Measurements from ENCODE around the gene CSGALNACT2.

GRCh38 chr10:43137717-43138020 is 576 bp upstream of the CSGALNACT2 start:
- TF ChIP-seq TAF1 (IDR thresholded peaks at IDR 0.05; ENCODE audit: control insufficient read depth, extremely low read depth, insufficient read depth, low read length, severe bottlenecking) (no peak), PRMT5 (CRISPR knock-in tag; IDR thresholded peaks at IDR 0.05) (no peak), BACH1 (tag; IDR thresholded peaks at IDR 0.05) (no peak), TCF7 (IDR thresholded peaks at IDR 0.05; ENCODE audit: borderline replicate concordance) (no peak)
- TF ChIP-seq, protein P1, sequence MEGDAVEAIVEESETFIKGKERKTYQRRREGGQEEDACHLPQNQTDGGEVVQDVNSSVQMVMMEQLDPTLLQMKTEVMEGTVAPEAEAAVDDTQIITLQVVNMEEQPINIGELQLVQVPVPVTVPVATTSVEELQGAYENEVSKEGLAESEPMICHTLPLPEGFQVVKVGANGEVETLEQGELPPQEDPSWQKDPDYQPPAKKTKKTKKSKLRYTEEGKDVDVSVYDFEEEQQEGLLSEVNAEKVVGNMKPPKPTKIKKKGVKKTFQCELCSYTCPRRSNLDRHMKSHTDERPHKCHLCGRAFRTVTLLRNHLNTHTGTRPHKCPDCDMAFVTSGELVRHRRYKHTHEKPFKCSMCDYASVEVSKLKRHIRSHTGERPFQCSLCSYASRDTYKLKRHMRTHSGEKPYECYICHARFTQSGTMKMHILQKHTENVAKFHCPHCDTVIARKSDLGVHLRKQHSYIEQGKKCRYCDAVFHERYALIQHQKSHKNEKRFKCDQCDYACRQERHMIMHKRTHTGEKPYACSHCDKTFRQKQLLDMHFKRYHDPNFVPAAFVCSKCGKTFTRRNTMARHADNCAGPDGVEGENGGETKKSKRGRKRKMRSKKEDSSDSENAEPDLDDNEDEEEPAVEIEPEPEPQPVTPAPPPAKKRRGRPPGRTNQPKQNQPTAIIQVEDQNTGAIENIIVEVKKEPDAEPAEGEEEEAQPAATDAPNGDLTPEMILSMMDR (IDR thresholded peaks at IDR 0.05 in 2 of 3, conservative IDR thresholded peaks at IDR 0.05 in 1 of 3; ENCODE audit: insufficient read depth in 2 of 3, low read depth in 1 of 3, low read length in 3 of 3): peak in 2 of 3 experiments; percentile 19 to 35; a peak in 1 of 6 replicates
- TF ChIP-seq, protein P2, sequence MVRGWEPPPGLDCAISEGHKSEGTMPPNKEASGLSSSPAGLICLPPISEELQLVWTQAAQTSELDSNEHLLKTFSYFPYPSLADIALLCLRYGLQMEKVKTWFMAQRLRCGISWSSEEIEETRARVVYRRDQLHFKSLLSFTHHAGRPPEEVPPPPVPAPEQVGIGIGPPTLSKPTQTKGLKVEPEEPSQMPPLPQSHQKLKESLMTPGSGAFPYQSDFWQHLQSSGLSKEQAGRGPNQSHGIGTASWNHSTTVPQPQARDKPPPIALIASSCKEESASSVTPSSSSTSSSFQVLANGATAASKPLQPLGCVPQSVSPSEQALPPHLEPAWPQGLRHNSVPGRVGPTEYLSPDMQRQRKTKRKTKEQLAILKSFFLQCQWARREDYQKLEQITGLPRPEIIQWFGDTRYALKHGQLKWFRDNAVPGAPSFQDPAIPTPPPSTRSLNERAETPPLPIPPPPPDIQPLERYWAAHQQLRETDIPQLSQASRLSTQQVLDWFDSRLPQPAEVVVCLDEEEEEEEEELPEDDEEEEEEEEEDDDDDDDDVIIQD (CRISPR knock-in tag; IDR thresholded peaks at IDR 0.05): no peak
